Panc1 (cell line): ENCODE data around the gene CILP2.

Experiments used
- POLR2AphosphoS5 ChIP-seq: IDR thresholded peaks from 2 replicates; pipeline ENCODE4 v1.6.1; 2012; ENCODE audit warnings: mild to moderate bottlenecking, low read depth, low read length, moderate library complexity
- TF ChIP-seq, protein P1 (sequence below): fragments of 450-650 bp; IDR thresholded peaks from 2 replicates; pipeline ENCODE4 v1.5.1; 2017; ENCODE audit warnings: mild to moderate bottlenecking
- TF ChIP-seq, protein P2 (sequence below), 2 experiments: IDR thresholded peaks; 2 replicates each; pipeline ENCODE4 v1.6.1; 2011 to 2012; ENCODE audit warnings: low read depth in 2 of 2, control low read depth in 1 of 2, low read length in 1 of 2, mild to moderate bottlenecking in 1 of 2, moderate library complexity in 1 of 2; ENCODE audit not compliant: insufficient read depth in 1 of 2

DNA sequence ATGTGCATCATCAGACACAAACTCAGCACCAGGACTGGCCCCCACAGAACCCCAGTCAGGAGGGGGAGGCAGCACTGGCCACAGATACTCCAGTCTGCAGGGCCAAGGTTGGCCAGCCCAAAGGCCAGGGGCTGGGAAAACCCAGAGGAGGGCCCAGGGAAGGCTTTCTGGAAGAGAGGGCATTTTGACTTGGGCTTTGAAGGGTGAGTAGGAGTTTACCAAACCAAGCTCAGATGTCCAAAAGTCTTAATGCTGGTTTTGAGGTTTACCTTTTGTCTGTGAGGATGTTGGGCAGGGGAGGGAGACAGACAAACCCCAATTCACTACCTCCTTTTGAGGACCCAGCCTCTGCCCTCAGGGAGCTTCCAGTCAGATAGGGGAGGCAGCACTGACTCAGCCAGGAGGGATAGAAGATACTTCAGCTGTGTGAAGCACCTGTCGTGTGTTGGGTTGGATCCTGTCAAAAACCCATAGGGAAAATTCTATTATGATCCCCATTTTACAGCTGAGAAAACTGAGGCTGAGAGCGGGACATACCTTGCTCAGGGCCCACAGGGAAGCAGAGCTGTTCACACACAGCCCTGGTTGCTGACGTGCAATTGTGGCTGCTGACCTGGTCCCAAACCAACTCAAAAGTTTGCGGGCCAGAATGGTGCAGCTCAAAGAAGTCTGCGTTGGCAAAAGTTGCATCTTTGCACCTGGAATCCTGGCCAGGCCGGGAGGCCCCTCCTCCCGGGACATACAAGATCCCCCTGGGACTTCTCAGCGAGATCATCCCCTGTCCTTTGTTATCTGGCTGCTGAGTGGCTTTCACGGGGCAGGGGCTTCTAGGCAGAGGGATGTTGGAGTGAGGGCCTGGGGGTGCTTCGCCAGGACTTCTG, 13.1 kb downstream of the CILP2 start:
- TF ChIP-seq, protein P1, sequence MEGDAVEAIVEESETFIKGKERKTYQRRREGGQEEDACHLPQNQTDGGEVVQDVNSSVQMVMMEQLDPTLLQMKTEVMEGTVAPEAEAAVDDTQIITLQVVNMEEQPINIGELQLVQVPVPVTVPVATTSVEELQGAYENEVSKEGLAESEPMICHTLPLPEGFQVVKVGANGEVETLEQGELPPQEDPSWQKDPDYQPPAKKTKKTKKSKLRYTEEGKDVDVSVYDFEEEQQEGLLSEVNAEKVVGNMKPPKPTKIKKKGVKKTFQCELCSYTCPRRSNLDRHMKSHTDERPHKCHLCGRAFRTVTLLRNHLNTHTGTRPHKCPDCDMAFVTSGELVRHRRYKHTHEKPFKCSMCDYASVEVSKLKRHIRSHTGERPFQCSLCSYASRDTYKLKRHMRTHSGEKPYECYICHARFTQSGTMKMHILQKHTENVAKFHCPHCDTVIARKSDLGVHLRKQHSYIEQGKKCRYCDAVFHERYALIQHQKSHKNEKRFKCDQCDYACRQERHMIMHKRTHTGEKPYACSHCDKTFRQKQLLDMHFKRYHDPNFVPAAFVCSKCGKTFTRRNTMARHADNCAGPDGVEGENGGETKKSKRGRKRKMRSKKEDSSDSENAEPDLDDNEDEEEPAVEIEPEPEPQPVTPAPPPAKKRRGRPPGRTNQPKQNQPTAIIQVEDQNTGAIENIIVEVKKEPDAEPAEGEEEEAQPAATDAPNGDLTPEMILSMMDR: no peak
- TF ChIP-seq, protein P2, sequence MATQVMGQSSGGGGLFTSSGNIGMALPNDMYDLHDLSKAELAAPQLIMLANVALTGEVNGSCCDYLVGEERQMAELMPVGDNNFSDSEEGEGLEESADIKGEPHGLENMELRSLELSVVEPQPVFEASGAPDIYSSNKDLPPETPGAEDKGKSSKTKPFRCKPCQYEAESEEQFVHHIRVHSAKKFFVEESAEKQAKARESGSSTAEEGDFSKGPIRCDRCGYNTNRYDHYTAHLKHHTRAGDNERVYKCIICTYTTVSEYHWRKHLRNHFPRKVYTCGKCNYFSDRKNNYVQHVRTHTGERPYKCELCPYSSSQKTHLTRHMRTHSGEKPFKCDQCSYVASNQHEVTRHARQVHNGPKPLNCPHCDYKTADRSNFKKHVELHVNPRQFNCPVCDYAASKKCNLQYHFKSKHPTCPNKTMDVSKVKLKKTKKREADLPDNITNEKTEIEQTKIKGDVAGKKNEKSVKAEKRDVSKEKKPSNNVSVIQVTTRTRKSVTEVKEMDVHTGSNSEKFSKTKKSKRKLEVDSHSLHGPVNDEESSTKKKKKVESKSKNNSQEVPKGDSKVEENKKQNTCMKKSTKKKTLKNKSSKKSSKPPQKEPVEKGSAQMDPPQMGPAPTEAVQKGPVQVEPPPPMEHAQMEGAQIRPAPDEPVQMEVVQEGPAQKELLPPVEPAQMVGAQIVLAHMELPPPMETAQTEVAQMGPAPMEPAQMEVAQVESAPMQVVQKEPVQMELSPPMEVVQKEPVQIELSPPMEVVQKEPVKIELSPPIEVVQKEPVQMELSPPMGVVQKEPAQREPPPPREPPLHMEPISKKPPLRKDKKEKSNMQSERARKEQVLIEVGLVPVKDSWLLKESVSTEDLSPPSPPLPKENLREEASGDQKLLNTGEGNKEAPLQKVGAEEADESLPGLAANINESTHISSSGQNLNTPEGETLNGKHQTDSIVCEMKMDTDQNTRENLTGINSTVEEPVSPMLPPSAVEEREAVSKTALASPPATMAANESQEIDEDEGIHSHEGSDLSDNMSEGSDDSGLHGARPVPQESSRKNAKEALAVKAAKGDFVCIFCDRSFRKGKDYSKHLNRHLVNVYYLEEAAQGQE (IDR thresholded peaks at IDR 0.05; ENCODE audit: insufficient read depth in 1 of 2, low read depth in 2 of 2, low read length in 1 of 2): no peak
- no peak for TF ChIP-seq POLR2AphosphoS5
